HG03457 (cell line): ENCODE measurements around the gene FBLN2.
"Not testable (repeated sequence)": the region's sequence is repeated elsewhere in the genome, so short reads cannot be mapped to it uniquely, and the experiment has no call there.

Experiments
- ATAC-seq: cut with Tn5 transposase; IDR thresholded peaks from one replicate; pipeline ENCODE4 v1.9.1; 2021; ENCODE audit warnings: moderate number of reproducible peaks; ENCODE audit not compliant: unreplicated experiment

FBLN2 gene

DNA sequence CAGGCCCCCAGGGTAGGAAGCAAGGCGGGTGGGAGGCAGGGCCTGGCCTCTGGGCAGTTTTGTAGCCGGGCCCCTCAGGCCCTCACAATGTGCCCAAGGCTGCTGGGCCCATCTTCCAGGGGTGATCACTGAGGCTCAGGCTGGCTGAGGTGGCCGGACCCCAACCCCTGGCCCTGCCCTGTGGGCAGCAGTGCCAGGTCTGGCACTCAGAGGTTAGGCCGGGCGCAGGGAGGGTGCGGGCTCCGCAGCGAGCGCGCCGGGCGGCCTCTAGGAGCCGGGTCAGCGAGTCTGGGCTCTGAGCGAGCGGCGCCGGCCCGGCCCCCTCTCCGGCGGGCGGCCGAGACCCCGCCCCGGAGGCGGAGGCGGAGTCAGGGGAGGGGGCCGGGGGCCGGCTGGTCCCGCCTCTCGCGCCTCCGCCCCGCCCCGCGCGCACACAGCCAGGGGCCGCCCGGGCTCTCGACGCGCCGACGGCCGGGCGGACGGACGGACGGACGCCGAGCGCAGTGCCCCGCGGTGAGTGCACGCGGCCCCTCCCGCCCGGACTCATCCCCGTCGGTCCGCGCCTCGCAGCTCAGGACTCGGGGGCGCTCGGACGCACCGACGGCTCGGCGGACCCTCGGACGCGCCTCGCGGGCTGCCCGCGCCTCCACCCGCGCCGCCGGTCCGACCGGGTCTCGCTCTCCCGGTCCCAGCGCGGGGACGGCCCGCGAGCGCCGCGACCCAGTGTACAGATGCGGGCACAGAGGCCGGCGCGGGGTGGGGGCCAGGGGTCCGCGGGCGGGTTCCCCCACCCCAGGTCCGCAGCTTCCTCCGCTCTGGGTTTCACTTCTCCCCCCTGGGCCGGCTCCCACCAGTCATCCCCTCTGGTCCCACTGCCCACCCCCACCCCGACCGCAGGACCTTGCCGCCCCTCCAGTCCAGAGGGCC lies at the start of gene FBLN2:
FBLN2 (plus strand) TSS at position 430 of the 927 bp plus-strand sequence. CDS start 21,231 bp downstream, outside the sequence.
- no peak for ATAC-seq

DNA sequence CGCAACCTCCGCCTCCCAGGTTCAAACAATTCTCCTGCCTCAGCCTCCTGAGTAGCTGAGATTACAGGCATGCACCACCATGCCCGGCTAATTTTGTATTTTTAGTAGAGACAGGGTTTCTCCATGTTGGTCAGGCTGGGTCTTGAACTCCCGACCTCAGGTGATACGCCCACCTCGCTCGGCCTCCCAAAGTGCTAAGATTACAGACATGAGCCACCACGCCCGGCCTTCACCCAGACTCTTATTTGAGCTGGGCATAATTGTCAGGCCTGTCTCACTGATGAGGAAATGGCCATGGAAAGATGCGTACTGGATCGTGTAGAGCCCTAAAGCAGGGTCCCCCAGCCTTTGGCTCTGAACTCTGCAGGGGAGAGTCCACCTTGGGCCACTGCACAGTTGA lies 49.7 kb upstream of the FBLN2 start:
- ATAC-seq, result not testable (repeated sequence)

DNA sequence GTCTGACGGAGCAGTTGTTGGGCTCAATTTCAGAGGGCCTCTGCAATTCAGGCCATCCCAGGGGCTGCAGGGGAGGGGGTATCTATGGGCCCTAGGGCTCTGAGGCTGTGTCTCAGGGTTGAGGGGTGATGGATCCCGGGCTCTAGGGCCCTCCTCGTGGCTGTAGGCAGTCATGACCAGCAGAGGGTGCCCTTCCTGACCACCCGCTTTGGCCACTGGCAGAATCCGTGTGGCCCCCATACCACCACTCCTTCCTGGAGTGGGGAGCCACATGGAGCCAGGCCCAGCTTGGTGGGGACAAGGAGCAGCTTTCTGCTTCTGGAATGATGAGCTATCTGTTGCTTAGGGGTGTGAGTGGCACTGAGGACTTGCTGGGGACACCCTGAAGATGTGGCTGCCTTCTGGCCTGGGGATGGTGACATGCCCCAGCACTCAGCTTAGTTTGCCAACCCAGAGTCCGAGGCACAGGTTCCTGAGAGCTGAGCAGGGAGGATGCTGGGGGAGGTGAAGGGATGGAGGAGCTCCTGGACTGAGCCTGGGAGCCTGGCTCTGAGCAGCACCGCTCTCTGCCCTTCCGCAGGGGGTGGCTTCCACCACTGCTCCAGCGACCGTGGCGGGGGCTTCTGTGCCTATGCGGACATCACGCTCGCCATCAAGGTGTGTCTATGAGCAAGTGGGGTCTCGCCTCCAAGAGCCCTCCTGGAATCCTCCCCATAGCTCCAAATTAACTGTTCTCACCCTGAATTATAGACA lies 48.6 kb upstream of the FBLN2 start:
- no peak for ATAC-seq

DNA sequence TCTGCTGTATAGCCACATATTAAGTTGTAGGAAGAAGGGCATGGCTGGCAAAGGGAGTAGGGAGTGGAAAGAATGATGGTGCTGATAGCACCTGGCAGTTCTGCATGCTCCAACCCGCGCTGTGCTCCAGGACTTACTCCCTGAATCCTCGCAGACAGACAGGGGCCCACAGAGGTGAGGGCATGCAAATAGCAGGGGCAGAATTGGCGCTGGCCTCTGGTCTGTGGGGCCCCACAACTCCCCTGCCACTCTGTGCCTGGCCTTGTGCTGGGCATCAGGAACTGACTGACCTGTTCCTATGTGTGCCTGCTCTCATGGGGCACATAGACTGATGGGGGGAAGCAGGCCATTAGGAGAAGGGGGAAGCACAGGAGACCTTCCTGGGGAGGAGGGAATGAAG lies 47.9 kb upstream of the FBLN2 start:
- ATAC-seq, result no peak

DNA sequence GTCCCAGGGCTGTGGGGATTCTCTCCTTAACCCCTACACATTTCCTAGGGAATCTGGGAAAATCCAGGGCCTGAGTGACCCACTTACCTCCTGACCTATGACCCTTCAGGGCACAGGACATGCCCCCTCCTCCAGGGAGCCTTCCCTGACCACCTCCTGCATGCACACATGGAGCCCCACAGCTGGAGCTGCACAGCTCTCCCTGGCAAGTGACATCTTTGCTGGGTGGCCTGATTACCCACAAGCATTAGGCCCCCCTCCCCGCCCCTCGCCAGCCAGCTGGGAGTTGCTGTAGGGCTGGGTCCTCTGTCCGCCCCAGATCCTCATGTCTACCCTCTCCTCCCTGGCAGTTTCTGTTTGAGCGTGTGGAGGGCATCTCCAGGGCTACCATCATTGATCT lies 47.4 kb upstream of the FBLN2 start:
- no peak for ATAC-seq

DNA sequence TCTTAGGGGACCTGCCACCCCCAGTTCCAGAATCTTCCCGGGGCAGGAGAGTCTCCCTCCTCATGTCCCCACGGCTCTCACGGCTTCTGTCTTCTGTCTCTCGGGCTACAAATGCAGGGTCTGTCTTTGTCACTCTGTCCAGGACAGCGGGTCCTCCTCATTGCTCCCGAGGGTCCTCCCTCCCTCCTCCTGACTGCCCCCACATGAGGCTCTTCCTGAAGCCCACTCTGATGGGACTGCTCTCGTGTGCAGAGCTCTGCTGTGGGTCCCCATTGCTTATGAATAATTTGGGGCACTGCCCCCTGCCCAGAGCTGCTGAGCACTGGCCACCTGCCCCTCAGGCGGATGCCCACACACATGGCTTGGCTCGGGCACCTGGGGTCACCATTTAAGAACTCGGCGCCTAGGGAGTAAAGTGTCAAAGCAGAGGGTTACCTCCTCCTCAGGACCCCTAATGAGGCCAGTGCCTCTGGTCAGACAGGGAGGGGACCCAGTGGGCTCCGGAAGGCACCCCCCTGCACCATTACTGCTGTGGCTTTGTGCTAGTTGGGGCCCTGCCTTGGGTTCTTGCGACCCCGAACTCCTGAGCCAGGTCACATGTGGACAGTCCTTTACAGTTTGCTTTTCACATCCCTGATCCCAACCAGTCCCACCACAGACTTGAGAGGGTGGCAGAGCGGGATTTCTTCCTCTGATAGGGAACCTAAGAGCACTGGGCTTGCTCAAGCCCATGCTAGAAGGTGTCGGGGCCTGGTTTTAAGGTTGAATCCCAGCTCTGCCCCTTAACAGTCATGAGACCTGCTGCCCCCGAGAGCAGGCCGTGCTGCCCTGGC lies 46.8 kb upstream of the FBLN2 start:
- no peak for ATAC-seq

DNA sequence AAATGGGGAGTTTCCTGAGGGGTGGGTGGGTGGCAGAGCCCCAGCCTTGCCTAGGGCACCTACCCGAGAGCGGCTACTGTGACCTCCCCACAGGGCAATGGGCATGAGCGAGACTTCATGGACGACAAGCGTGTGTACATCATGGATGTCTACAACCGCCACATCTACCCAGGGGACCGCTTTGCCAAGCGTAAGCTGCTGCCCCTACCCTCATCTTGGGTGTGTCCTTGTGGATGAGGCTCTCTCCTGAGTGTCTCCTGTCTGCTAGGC lies 46.2 kb upstream of the FBLN2 start:
- no peak for ATAC-seq

DNA sequence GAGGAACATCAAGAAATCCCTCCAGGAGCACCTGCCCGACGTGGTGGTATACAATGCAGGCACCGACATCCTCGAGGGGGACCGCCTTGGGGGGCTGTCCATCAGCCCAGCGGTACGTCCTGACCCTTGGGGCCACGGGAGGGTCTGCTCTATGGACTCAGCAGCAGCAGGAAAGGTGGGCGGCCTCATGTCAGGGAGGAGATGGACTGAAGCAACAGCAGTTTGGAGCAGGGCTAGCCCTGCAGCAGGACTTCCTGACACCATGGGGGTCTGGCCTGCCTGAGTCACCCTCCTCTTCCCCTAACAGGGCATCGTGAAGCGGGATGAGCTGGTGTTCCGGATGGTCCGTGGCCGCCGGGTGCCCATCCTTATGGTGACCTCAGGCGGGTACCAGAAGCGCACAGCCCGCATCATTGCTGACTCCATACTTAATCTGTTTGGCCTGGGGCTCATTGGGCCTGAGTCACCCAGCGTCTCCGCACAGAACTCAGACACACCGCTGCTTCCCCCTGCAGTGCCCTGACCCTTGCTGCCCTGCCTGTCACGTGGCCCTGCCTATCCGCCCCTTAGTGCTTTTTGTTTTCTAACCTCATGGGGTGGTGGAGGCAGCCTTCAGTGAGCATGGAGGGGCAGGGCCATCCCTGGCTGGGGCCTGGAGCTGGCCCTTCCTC lies 44.6 kb upstream of the FBLN2 start:
- ATAC-seq, result no peak

DNA sequence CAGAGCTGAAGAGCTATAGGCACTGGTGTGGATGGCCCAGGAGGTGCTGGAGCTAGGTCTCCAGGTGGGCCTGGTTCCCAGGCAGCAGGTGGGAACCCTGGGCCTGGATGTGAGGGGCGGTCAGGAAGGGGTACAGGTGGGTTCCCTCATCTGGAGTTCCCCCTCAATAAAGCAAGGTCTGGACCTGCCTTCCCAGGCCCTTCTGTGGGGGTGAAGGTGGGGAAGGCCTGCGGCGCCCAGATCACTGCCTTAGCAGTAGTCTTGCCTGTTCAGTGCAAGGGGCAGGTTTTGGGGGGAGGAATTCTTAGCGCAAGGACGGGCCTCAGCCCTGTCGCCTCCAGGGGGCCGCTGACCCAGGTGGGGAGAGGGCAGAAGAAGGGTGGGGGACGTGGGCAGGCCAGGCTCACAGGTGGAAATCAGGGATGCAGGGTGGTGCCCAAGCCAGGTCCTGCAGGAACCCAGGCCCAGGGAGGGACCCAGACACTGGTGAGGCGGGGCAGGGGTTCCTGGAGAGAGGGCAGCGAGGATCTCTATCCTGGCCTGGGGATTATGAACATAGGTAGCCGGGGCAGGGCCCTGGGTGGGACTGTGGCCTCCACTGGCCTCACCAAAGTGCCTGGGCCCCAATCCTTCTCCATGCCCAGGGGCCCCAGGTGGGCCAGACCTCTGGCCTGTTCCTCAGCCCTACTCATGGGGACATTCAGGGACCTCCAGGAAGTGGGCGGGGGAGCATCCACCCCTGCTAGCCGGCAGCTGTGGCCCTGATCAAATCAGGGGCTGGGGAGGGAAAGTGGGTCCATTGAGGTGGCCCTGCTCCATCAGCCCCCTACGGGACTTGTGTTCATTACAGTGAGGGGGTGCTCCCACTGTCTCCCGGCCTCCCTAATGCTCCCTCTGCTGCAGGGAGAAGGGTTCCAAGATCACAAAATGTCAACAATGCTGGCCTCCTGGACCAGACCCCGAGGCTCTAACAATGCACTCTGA lies 43.5 kb upstream of the FBLN2 start:
- no peak for ATAC-seq

DNA sequence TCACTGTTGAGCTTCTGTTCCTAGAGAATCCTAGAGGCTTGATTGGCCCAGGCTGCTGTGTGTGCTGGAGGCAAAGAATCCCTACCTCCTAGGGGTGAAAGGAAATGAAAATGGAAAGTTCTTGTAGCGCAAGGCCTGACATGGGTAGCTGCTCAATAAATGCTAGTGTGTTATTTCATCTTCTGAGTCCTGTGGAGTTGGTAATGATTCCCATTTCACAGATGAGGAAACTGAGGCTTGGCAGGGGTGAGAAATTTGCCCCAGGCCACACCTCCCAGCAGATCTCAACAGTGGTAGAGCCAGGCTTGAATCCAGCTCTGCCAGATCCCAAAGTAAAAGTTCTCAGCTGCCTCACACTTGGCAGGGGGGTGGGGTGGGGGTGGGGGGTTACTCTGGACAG lies 42.7 kb upstream of the FBLN2 start:
- no peak for ATAC-seq

DNA sequence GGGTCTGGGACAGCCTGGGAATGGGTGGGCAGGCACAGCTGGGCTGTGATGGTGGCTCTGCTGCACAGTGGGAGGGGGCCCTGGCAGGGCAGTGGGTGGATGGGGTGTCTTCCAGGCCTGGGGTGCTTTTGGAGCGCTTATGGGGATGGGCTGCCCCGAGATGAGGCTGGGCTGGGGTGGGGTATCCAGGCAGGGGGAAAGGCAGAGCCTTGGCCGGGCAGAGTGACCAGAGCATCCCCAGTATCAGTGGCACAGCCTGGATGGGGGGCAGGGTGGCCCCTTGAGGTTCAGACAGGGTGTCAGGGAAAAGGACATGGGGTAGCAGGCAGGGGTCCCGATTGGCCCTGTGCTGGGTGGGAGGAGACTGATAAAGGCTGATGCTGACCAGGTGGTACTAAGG lies 42.2 kb upstream of the FBLN2 start:
- no peak for ATAC-seq

DNA sequence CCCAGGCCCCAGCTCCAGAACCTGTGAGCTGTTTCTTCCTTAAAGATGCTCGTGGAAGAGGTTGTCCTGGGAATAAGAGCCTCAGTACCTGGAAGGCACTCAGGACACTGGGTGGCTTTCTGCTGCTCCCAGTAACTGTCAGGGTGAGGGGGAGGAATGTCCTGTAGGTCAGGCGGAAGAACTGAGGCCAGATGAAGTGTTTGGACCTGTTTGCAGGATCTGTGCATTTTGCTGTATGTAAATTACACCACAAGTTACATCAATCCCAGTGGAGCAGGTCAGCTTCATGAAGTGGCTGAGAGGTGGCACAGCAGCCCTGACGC lies 41.7 kb upstream of the FBLN2 start:
- ATAC-seq, result no peak

DNA sequence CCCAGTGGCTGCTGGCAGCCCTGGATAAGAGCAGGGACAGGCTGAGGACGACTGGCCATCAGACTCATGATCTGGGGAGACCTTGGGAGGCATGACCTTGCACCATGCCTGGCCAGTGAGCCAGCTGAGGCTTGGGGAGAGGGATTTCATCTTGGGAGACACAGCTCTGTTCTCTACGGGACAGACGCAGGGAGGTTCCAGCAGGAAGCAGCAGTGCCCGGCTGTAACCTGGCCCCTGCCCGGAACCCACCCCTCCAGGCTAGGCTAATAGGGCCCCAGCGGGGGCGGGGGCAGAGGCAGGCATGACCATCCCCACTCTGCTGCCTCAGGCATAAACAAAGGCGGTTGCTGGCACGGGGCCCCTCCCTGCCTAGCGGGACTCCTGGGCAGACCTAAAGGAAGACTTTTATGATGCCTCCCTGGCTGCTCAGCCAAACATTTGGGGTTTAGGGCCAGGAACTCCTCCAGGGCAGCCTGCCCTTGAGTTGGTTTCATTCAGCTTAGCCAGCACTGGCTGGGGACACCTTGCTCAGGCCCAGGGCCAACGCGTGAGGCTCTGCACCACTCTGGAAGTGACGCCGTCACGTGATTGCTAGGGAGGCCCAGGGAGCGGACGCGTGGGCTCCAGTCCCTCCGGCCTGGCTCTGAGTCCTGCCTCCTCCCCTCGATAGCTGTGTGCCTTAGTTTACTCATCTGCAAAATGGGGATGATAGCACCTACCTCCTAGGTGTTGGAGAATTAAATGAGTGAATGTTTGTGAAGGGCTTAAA lies 41.2 kb upstream of the FBLN2 start:
- no peak for ATAC-seq

DNA sequence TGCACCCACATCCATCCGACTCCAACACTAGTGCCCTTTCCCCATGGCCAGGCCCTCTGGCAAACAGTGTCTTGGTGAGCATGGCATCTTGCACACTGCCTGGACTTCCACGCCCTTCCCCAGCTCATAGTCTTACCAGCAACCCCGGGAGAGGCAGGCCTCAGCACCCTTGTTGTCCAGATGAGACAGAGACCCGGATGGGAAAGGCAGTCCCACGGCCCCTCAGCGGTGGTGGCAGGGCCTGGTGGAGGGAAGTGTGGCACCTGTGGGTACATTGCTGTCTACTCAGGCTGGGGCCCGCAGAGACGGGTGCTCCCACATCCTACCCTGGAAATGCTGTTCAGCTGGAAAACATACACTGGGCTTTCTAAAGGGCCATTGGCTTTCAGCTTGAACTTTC lies 40.4 kb upstream of the FBLN2 start:
- ATAC-seq, result no peak

DNA sequence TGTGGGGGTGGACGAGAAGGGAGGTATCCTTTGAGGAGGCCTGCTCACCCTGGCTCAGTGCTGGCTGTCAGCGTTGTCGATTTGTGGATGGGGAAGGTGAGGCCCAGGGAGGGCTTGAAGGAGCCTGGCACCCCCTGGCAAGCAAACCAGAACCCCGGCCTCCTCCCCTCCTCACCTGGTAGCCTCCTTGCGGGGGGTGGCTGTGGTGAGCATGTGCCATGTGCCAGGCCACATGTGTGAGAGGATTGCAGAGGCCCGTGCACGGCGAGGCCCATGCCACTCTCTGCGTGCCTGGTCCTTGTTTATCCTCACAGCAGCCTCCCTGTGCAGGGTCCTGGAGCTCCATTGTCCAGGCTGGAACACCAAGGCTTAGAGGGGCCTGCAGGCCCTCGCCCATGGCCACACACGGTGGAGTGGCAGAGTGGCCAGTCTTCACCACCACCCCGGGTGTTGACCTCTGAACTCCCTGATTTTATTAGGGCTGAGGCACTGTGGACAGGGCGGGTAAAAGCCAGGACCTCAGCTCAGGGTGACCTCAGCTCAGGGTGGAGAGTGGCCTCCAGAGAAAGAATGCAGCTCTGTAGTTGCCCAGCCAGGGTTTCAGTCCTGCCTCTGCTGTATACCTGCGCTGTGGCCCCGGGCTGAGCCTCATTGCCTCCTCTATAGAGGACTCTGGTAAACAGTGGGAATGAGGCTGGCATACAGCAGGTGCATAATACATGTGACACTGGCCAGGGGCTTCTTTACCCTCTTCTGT lies 39.7 kb upstream of the FBLN2 start:
- ATAC-seq, result no peak

DNA sequence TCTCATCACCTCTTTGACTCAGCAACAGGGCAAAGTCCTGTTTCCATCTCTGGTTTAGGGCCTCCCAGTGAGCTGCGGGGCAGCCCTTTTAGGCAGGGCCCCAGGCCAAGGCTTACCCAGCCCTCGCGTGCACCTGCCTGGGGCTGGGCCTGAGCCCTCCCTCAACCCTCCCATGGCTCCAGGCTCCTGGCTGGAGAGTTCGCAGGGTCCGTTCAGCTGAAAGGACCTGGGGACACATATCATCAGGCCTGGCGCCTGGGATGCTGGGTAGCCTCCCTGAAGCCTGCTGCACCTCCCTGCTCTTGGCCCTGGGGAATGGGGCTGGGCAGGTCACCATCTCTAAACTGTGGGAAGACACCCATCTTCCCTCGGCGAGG lies 39.1 kb upstream of the FBLN2 start:
- no peak for ATAC-seq

DNA sequence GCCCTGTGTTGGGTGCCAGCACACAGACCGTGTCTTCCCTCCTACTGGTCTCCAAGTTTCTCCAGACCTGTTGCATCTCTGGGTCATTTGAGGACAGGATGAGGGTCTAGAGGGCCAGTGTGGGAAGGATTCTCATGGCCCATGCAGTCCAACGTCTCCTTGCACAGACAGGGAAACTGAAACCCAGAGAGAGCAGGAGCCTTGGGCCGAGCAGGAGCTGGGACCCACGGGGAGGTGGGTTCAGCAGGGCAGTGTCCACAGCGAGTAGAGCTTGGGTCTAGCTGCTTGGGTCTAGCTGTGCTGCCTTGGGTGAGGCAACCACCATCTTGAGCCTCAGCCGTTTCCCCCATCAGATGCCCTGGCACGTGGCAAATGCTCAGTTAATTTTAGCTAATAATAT lies 36.5 kb upstream of the FBLN2 start:
- ATAC-seq, result no peak

DNA sequence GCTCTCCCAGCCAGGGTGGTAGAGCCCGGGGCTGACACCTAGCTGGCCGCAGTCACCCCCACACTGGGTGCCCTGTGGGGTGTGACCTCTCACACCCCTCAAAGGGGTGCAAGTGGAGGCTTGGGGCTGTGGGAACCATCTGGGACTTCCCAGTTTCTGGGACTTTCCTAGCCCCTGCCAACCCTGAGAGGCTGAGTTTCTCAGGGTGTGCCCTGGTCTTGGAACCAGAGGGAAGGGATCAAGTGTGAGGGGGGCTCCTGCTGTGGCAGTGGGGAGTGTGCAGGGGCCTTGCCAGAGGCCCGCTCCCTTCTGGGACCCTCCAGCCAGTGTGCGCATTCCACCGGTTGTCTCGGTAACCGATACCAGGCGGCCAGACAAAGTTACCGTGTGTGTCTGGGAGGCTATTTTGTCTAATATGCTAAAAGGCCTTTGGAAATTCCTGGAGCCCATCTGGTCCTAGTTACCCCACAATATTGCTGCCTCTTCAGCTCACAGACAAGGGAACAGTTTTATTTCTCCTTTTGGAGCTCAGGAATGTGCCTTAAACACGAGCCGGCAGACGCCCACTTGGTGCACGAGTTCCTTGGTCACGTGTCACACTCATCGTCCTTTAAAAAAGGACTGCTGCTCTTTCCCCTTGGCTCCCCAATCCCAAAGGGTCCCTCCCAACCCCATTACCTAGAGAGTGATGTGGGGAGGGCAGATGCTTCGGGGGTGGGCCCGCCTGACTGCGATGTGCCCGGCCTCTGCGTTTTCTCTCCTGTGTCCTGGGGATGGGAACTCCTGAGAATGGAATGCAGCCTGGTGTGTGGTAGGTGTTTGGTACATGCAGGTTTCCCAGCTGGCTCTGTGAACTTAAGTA lies 35.6 kb upstream of the FBLN2 start:
- no peak for ATAC-seq
